Parathyroid adenoma (tissue), 2 donors: ENCODE data around the gene SLC8B1.

ENCODE experiments used
- H2AFZ ChIP-seq: fragments of 300-600 bp; sonication (generic); one replicate; pipeline ENCODE4 v1.7.0; 2017; ENCODE audit warnings: antibody characterized with exemption, mild to moderate bottlenecking
- H3K27ac ChIP-seq: fragments of 300-600 bp; sonication (generic); one replicate; pipeline ENCODE4 v1.7.0; 2017
- H3K27me3 ChIP-seq: fragments of 300-600 bp; sonication (generic); one replicate; pipeline ENCODE4 v1.7.0; 2017; ENCODE audit warnings: low read length; ENCODE audit not compliant: control insufficient read depth, insufficient read depth
- H3K36me3 ChIP-seq: fragments of 300-600 bp; sonication (generic); one replicate; pipeline ENCODE4 v1.7.0; 2017; ENCODE audit warnings: low read length; ENCODE audit not compliant: control insufficient read depth, insufficient read depth
- H3K4me1 ChIP-seq: fragments of 300-600 bp; sonication (generic); one replicate; pipeline ENCODE4 v1.7.0; 2017; ENCODE audit warnings: control low read depth
- H3K4me2 ChIP-seq: fragments of 300-600 bp; sonication (generic); one replicate; pipeline ENCODE4 v1.7.0; 2017; ENCODE audit warnings: low read length
- H3K4me3 ChIP-seq: fragments of 300-600 bp; sonication (generic); one replicate; pipeline ENCODE4 v1.7.0; 2017; ENCODE audit warnings: low read depth, low read length
- H3K79me2 ChIP-seq: fragments of 300-600 bp; sonication (generic); one replicate; pipeline ENCODE4 v1.7.0; 2017; ENCODE audit warnings: control low read depth
- H3K9ac ChIP-seq: fragments of 300-600 bp; sonication (generic); one replicate; pipeline ENCODE4 v1.7.0; 2017; ENCODE audit warnings: mild to moderate bottlenecking
- H3K9me3 ChIP-seq: fragments of 300-600 bp; sonication (generic); one replicate; pipeline ENCODE4 v1.7.0; 2017; ENCODE audit warnings: low read length; ENCODE audit not compliant: control insufficient read depth
- TF ChIP-seq, protein P1 (sequence below): fragments of 300-600 bp; sonication (generic); IDR thresholded peaks from one replicate; pipeline ENCODE4 v1.7.0; 2017; ENCODE audit warnings: antibody characterized with exemption, mild to moderate bottlenecking
- donor health status: primary hyperparathyroidism.

Gene SLC8B1

DNA sequence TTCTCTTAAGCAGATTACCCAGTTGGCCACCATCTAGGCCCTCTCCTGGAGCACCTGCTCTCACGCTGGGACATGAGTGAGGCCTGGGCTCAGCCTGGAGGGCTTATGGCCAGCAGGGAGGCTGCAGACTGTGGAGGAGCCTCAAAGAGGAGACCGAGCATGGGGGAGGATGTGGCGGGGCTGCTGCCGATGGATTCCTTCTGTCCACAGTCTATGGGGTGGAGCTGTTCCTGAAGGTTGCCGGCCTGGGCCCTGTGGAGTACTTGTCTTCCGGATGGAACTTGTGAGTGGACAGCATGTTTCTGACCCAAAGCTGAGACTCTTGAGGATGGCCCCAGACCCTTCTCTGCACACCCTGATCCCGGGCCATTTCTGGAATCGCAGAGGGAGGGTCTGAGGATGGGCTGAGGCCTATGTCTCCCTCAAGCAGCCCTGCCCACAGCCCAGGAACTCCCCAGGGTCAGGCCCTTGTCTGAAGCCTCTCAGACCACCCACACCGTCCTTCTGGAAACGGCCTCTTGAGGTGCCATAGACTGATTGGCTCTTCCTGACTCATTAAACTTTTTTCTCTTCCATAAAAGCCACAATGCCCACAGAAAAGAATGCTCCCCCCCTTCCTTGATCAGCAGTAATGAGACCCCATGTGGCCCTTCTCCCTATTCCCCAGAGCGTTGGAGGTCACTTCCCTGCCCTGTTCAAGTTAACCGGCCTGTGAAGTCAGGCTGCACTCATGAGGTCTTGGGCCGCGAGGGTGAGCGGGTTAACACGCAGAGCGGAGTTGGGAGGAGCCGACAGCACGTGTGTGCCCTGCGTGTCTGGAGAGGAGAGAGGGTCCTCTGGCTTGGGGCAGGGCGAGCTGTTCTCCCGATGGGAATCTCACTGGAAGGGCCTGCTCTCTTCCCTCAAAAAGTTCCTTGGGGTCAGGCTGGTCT is 49.0 kb downstream of the SLC8B1 start:
- no peak overlapping the region for H3K4me3 ChIP-seq
- H3K79me2 ChIP-seq: no peaks in the 10 kb centered on the region
- H3K27ac ChIP-seq: no peak overlapping the region
- H3K36me3 ChIP-seq: no peaks in the 10 kb centered on the region
- no peaks in the 10 kb centered on the region for H3K9me3 ChIP-seq
- H3K9ac ChIP-seq: no peak overlapping the region
- no peaks in the 10 kb centered on the region for H3K27me3 ChIP-seq
- H3K4me2 ChIP-seq: no peak overlapping the region
- H3K4me1 ChIP-seq: no peaks in the 10 kb centered on the region
- TF ChIP-seq, protein P1, sequence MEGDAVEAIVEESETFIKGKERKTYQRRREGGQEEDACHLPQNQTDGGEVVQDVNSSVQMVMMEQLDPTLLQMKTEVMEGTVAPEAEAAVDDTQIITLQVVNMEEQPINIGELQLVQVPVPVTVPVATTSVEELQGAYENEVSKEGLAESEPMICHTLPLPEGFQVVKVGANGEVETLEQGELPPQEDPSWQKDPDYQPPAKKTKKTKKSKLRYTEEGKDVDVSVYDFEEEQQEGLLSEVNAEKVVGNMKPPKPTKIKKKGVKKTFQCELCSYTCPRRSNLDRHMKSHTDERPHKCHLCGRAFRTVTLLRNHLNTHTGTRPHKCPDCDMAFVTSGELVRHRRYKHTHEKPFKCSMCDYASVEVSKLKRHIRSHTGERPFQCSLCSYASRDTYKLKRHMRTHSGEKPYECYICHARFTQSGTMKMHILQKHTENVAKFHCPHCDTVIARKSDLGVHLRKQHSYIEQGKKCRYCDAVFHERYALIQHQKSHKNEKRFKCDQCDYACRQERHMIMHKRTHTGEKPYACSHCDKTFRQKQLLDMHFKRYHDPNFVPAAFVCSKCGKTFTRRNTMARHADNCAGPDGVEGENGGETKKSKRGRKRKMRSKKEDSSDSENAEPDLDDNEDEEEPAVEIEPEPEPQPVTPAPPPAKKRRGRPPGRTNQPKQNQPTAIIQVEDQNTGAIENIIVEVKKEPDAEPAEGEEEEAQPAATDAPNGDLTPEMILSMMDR: no peak
- H2AFZ ChIP-seq: no peak overlapping the region

DNA sequence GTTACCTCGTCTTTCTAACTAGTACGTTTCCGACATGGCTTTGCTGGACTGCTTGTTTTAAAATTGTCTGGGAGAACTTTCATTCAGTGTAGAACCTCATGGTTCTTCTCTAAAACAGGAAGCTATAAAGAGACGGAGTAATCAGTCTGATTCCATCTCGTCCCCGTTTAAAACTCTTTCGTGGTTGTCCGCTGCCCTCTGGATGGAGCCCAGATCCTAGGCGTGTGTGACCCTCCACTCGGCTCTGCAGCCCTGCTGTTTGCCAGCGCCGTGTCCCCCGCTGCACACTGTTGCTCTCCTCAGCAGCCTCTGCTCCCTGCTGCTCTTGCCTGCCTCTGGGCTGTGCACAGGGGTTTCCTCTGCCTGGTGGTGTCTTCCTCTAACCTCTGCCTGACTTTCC is 50.2 kb downstream of the SLC8B1 start:
- Histone ChIP-seq H3K4me3 (no peak overlapping the region), H2AFZ (no peak overlapping the region), H3K9me3 (no peaks in the 10 kb centered on the region), H3K4me2 (no peak overlapping the region), H3K79me2 (no peaks in the 10 kb centered on the region), H3K27ac (no peak overlapping the region), H3K36me3 (no peaks in the 10 kb centered on the region), H3K27me3 (no peaks in the 10 kb centered on the region), H3K4me1 (no peaks in the 10 kb centered on the region), H3K9ac (no peak overlapping the region)
- TF ChIP-seq, protein P1: no peak

DNA sequence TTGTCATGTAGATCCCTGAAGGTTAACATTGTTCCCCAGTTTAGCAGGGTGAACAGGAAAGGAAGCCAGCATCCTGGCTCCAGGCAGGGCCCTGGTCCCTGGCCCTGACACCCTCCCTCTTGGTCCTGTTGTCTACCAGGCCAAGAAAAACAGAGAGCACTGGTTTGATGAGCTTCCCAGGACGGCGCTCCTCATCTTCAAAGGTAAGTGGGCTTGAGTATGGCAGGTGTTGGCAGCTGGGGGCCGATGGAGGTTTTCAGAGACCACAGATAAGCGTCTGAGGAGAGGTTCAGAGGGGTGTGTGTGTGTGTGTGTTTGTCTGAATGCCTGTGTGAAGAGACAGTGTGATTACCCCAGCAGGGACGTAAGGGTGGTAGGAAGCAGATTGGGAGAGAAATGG is 56.3 kb downstream of the SLC8B1 start:
- no peaks in the 10 kb centered on the region for H3K4me1 ChIP-seq
- no peak overlapping the region for H2AFZ ChIP-seq
- H3K36me3 ChIP-seq: no peaks in the 10 kb centered on the region
- no peak overlapping the region for H3K27ac ChIP-seq
- H3K9me3 ChIP-seq: no peaks in the 10 kb centered on the region
- TF ChIP-seq, protein P1: no peak
- no peak overlapping the region for H3K9ac ChIP-seq
- H3K27me3 ChIP-seq: no peaks in the 10 kb centered on the region
- no peak overlapping the region for H3K4me3 ChIP-seq
- H3K4me2 ChIP-seq: no peak overlapping the region
- peaks cover 2% of the 10 kb centered on the region for H3K79me2 ChIP-seq

DNA sequence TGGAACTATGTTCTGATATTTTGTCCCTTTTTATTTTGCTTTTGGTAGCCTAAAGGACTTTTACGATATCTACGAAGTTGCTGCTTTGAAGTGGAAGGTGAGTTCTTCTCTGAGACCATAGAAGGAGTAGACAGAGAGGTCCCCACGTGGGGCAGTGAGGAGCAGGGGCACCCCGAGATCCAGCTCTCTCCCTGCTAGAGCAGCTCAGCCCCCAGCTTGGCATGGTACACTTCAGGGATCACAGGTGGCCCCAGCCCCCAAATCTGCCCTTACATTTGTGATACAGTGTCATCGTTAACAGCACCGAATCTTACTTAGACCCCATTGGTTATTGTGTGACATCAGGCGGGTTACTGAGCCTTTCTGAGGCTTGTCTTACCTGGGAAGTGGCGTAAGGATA is 56.8 kb downstream of the SLC8B1 start:
- Histone ChIP-seq H3K27me3 (no peaks in the 10 kb centered on the region), H3K4me1 (no peaks in the 10 kb centered on the region), H3K36me3 (no peaks in the 10 kb centered on the region), H3K4me3 (no peak overlapping the region), H3K79me2 (peaks cover 6% of the 10 kb centered on the region), H2AFZ (no peak overlapping the region), H3K4me2 (no peak overlapping the region), H3K27ac (no peak overlapping the region), H3K9me3 (no peaks in the 10 kb centered on the region), H3K9ac (no peak overlapping the region)
- TF ChIP-seq, protein P1: no peak

DNA sequence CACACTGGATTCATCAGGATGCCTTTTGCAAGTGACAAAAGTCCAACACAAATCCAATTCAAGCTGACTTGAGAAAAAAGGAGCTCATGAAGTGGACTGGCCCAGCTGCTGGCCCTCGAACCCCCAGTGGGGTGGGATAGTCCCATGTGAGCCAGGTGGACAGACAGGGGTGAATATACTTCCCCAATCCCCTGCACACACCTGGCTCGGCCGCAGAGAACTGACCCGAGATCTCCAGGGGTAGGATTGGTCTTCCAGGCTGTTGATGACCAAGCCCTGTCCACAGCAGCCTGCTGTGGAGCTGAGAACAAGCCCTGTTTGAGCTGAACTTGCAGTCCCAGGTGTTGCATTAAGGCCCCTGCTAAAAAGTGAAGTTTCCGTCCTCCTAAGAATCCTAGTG is 57.4 kb downstream of the SLC8B1 start:
- TF ChIP-seq, protein P1: no peak
- Histone ChIP-seq H3K9ac (no peak overlapping the region), H2AFZ (no peak overlapping the region), H3K79me2 (peaks cover 10% of the 10 kb centered on the region), H3K4me3 (no peak overlapping the region), H3K4me2 (no peak overlapping the region), H3K36me3 (no peaks in the 10 kb centered on the region), H3K4me1 (no peaks in the 10 kb centered on the region), H3K27me3 (no peaks in the 10 kb centered on the region), H3K9me3 (no peaks in the 10 kb centered on the region), H3K27ac (no peak overlapping the region)
